Mesenchymal stem cell (in vitro differentiated cells and primary cell): ENCODE measurements around the gene TAS2R1.
A peak's percentile ranks its signal among the peaks of the same experiment; 100 is the strongest.

ENCODE experiments used
- DNase-seq: peaks from one replicate; pipeline ENCODE4 v3.0.0-alpha.2; 2013
- H2AFZ ChIP-seq: one replicate; pipeline ENCODE4 v1.6.1; 2013; ENCODE audit warnings: low read depth, mild to moderate bottlenecking, control low read depth, inconsistent platforms, low read length, moderate library complexity
- H2AK5ac ChIP-seq: 2 replicates; pipeline ENCODE4 v1.6.1; 2013; ENCODE audit warnings: low read length, moderate library complexity, mild to moderate bottlenecking, inconsistent platforms; ENCODE audit not compliant: severe bottlenecking
- H2BK120ac ChIP-seq: one replicate; pipeline ENCODE4 v1.6.1; 2013; ENCODE audit warnings: low read depth, mild to moderate bottlenecking, inconsistent platforms, low read length, moderate library complexity
- H2BK12ac ChIP-seq, 2 experiments: one replicate each; pipeline ENCODE4 v1.6.1; 2013; ENCODE audit warnings: inconsistent platforms in 2 of 2, low read length in 2 of 2, mild to moderate bottlenecking in 2 of 2, moderate library complexity in 2 of 2, control low read depth in 1 of 2
- H2BK15ac ChIP-seq: one replicate; pipeline ENCODE4 v1.6.1; 2013; ENCODE audit warnings: mild to moderate bottlenecking, low read depth, inconsistent platforms; ENCODE audit not compliant: poor library complexity, severe bottlenecking
- H2BK5ac ChIP-seq: 2 replicates; pipeline ENCODE4 v1.6.1; 2013; ENCODE audit warnings: low read depth, mild to moderate bottlenecking, low read length, control low read depth, inconsistent platforms; ENCODE audit not compliant: poor library complexity, severe bottlenecking
- H3K14ac ChIP-seq, 2 experiments: one replicate each; pipeline ENCODE4 v1.6.1; 2013; ENCODE audit warnings: inconsistent platforms in 2 of 2, low read length in 2 of 2, control low read depth in 1 of 2, mild to moderate bottlenecking in 1 of 2, moderate library complexity in 1 of 2
- H3K18ac ChIP-seq, 2 experiments: one replicate each; pipeline ENCODE4 v1.6.1; 2013; ENCODE audit warnings: inconsistent platforms in 2 of 2, low read length in 2 of 2, control low read depth in 1 of 2, low read depth in 1 of 2, mild to moderate bottlenecking in 1 of 2
- H3K23ac ChIP-seq, 2 experiments: one replicate each; pipeline ENCODE4 v1.6.1; 2013; ENCODE audit warnings: inconsistent platforms in 2 of 2, low read length in 2 of 2, mild to moderate bottlenecking in 2 of 2, moderate library complexity in 2 of 2, control low read depth in 1 of 2
- H3K27ac ChIP-seq: 2 replicates; pipeline ENCODE4 v1.5.1; 2013; ENCODE audit warnings: mild to moderate bottlenecking, moderate library complexity, low read length, control low read depth, inconsistent platforms; ENCODE audit not compliant: poor library complexity, severe bottlenecking
- H3K27me3 ChIP-seq, 2 experiments: 2 replicates each; pipeline versions ENCODE4 v1.6.1 to v1.7.0; 2013; ENCODE audit warnings: low read length in 2 of 2, mild to moderate bottlenecking in 2 of 2, moderate library complexity in 2 of 2, control low read depth in 1 of 2, inconsistent platforms in 1 of 2; ENCODE audit not compliant: control insufficient read depth in 1 of 2, insufficient read depth in 1 of 2
- H3K36me3 ChIP-seq, 2 experiments: 2 replicates each; pipeline versions ENCODE4 v1.6.1 to v1.7.0; 2013; ENCODE audit warnings: low read length in 2 of 2, control low read depth in 1 of 2, inconsistent platforms in 1 of 2, low read depth in 1 of 2, mild to moderate bottlenecking in 1 of 2; ENCODE audit not compliant: insufficient read depth in 2 of 2, control insufficient read depth in 1 of 2
- H3K4ac ChIP-seq, 2 experiments: one replicate each; pipeline ENCODE4 v1.6.1; 2013; ENCODE audit warnings: inconsistent platforms in 2 of 2, low read length in 2 of 2, mild to moderate bottlenecking in 2 of 2, moderate library complexity in 2 of 2, control low read depth in 1 of 2, low read depth in 1 of 2
- H3K4me1 ChIP-seq: 2 replicates; pipeline ENCODE4 v1.6.1; 2013; ENCODE audit warnings: low read depth, low read length, control low read depth; ENCODE audit not compliant: control insufficient read depth, insufficient read depth
- H3K4me2 ChIP-seq: 2 replicates; pipeline ENCODE4 v1.6.1; 2013; ENCODE audit warnings: low read length, mild to moderate bottlenecking, inconsistent platforms; ENCODE audit not compliant: poor library complexity, severe bottlenecking
- H3K4me3 ChIP-seq, 2 experiments: 2 replicates each; pipeline versions ENCODE4 v1.5.1 to v1.7.0; 2013; ENCODE audit warnings: low read length in 2 of 2, mild to moderate bottlenecking in 2 of 2, control low read depth in 1 of 2, low read depth in 1 of 2; ENCODE audit not compliant: insufficient read depth in 1 of 2
- H3K79me1 ChIP-seq: replicated peaks from 2 replicates; pipeline ENCODE4 v1.6.1; 2013; ENCODE audit warnings: mild to moderate bottlenecking, control low read depth, low read length, inconsistent platforms; ENCODE audit not compliant: poor library complexity, severe bottlenecking
- H3K9ac ChIP-seq: 2 replicates; pipeline ENCODE4 v1.7.0; 2013; ENCODE audit warnings: mild to moderate bottlenecking, low read length, moderate library complexity
- H3K9me3 ChIP-seq: 2 replicates; pipeline ENCODE4 v1.7.0; 2013; ENCODE audit warnings: mild to moderate bottlenecking, low read length; ENCODE audit not compliant: control insufficient read depth
- H4K8ac ChIP-seq: one replicate; pipeline ENCODE4 v1.6.1; 2013; ENCODE audit warnings: inconsistent platforms, mild to moderate bottlenecking, low read length, moderate library complexity
- H4K91ac ChIP-seq: one replicate; pipeline ENCODE4 v1.6.1; 2013; ENCODE audit warnings: mild to moderate bottlenecking, low read length, inconsistent platforms
- whole genome bisulfite sequencing: methylation state at CpG from one replicate; pipeline ENCODE4 v1.1.7; 2013; ENCODE audit warnings: mixed read lengths; 5-methylcytosine and 5-hydroxymethylcytosine counted together

Gene TAS2R1

DNA sequence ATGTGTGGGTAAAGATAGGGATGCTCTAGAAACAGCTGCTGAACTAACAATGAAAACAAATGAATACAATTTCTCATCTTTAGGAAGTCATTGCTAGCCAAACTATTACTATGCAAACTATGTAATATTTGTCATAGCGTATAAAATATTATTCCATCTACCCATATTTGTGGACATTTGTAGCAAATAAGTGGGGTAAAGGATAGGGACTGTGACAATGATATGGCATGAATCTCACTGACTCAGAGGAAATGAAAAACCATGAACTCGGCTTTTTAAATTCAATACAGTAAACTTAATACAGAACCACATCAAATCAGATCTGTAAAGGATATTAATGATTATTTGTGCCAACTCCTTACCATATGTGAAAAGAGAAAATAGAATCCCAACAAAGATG, 16.7 kb upstream of the TAS2R1 start:
- no peak overlapping the region for H2BK15ac ChIP-seq

DNA sequence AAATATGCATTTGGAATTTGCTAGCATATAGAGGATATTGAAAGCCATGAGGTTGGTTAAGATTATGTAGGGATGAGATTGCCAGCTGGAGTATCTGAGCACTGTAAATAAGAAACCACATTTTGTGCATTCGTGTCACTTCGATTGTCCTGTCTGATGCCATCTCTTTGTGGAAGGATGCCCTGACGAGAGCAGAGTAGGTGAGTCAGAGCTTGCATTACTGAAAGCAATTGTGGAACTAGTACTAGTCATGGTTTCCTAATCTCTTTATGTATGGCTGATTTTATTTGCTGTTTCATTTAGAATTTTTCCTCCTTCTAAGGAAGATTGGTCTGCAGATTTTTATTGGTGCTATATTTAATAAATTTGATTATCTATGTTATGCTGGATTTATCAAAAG, 14.5 kb upstream of the TAS2R1 start:
- no peaks in the 10 kb centered on the region for H3K36me3 ChIP-seq
- H2BK15ac ChIP-seq, result no peak overlapping the region
- peaks cover 6 to 13% of the 10 kb centered on the region in 2 experiments for H3K27me3 ChIP-seq
- H2BK12ac ChIP-seq, result no peak overlapping the region
- H2AFZ ChIP-seq, result no peak overlapping the region
- H3K23ac ChIP-seq, result no peak overlapping the region
- DNase-seq, result peak; percentile 30
- H4K91ac ChIP-seq, result no peak overlapping the region
- H3K4ac ChIP-seq, result no peak overlapping the region
- H2BK5ac ChIP-seq, result no peak overlapping the region
- H3K27ac ChIP-seq, result no peak overlapping the region
- H3K4me1 ChIP-seq, result no peaks in the 10 kb centered on the region
- no peaks in the 10 kb centered on the region for H3K9me3 ChIP-seq
- no peak overlapping the region for H4K8ac ChIP-seq
- H3K9ac ChIP-seq, result no peak overlapping the region
- H2BK120ac ChIP-seq, result no peak overlapping the region
- 82% methylated on average over 3 of the region's 3 CpGs for WGBS
- no peak overlapping the region for H2AK5ac ChIP-seq
- H3K18ac ChIP-seq, result no peak overlapping the region
- H3K4me2 ChIP-seq, result no peak overlapping the region
- no peaks in the 10 kb centered on the region for H3K79me1 ChIP-seq
- H3K14ac ChIP-seq, result peak overlapping the region in 1 of 2 experiments; percentile 22
- H3K4me3 ChIP-seq, result no peak overlapping the region

More for the DNA sequence above, 16.7 kb upstream of the TAS2R1 start:
- Histone ChIP-seq H4K91ac (no peak overlapping the region), H2BK5ac (no peak overlapping the region), H3K27me3 (peaks cover 6 to 13% of the 10 kb centered on the region in 2 experiments), H3K27ac (no peak overlapping the region), H3K4me1 (no peaks in the 10 kb centered on the region), H3K36me3 (no peaks in the 10 kb centered on the region), H3K4me3 (no peak overlapping the region), H2BK120ac (no peak overlapping the region), H3K14ac (no peak overlapping the region), H3K23ac (no peak overlapping the region), H2AK5ac (no peak overlapping the region), H3K18ac (no peak overlapping the region), H3K9ac (no peak overlapping the region), H2BK12ac (no peak overlapping the region), H3K79me1 (no peaks in the 10 kb centered on the region), H3K4me2 (no peak overlapping the region), H3K4ac (no peak overlapping the region), H3K9me3 (no peaks in the 10 kb centered on the region), H4K8ac (no peak overlapping the region), H2AFZ (no peak overlapping the region)
- no peak for DNase-seq
- no CpG with 5 or more reads among the region's 2 CpGs for WGBS

DNA sequence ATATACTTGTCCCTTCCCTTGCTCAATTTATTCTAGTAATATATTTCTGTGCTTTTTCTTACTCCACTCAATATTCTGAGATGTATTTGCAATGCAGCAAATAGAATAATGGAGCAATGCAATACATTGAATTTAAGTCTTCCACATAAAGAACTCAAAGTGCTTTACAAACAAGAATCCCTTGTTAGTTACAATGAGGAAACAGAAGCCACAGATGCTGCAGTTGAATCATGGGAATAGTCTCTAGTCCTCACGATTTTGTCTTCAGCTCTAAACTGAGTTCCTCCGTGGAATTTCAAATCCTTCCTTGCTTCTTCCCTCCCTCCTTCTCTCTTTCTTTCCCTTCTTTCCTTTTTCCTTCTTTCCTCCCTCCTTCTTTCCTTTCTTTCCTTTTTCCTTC, 12.5 kb upstream of the TAS2R1 start:
- Histone ChIP-seq H3K27me3 (peaks cover 6 to 13% of the 10 kb centered on the region in 2 experiments), H2BK15ac (no peak overlapping the region), H3K18ac (no peak overlapping the region), H3K4me3 (no peak overlapping the region), H3K9me3 (peaks cover 6% of the 10 kb centered on the region), H4K91ac (no peak overlapping the region), H3K23ac (no peak overlapping the region), H3K4me2 (no peak overlapping the region), H2AK5ac (no peak overlapping the region), H2AFZ (no peak overlapping the region), H3K27ac (no peak overlapping the region), H3K9ac (no peak overlapping the region), H3K79me1 (no peaks in the 10 kb centered on the region), H2BK12ac (no peak overlapping the region), H3K36me3 (no peaks in the 10 kb centered on the region), H2BK120ac (no peak overlapping the region), H2BK5ac (no peak overlapping the region), H3K4me1 (no peaks in the 10 kb centered on the region), H3K4ac (no peak overlapping the region), H4K8ac (no peak overlapping the region), H3K14ac (peak overlapping the region in 1 of 2 experiments; percentile 22)
- 65% methylated on average over 2 of the region's 2 CpGs for WGBS
- no peak for DNase-seq

DNA sequence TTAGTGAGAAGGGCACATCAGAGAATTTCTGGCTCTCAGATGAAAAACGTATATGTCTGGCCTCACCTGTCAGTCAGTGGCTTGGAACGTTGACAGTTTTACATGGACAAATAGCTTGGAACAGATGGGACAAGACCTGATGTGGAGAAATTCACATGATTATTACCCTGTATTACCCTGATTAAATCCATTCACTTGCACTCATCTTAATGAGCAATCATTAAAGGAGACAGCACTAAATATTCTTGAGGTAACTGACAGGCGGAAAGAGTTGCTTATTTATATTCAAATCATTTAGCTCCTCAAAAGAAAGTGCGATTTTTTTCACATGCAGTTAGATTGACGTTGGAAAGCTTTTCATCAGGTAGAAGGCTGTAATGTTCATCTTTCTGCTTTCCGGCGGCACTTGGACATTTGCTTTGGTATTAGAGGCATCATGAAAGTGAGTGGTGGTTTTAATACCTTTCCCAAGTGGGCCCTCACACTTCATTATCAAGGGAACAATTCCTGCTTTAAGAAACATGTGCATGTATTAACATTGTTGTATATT, 11.7 kb upstream of the TAS2R1 start:
- Histone ChIP-seq H3K18ac (no peak overlapping the region), H3K4me3 (no peak overlapping the region), H3K36me3 (no peaks in the 10 kb centered on the region), H3K79me1 (no peaks in the 10 kb centered on the region), H2BK12ac (no peak overlapping the region), H3K4me1 (no peaks in the 10 kb centered on the region), H4K8ac (no peak overlapping the region), H3K14ac (no peak overlapping the region), H2AK5ac (no peak overlapping the region), H3K9ac (no peak overlapping the region), H2BK120ac (no peak overlapping the region), H3K9me3 (peaks cover 12% of the 10 kb centered on the region), H3K4ac (no peak overlapping the region), H2BK5ac (no peak overlapping the region), H2AFZ (no peak overlapping the region), H3K27me3 (peaks cover 6 to 13% of the 10 kb centered on the region in 2 experiments), H2BK15ac (no peak overlapping the region), H3K27ac (no peak overlapping the region), H3K23ac (no peak overlapping the region), H4K91ac (no peak overlapping the region), H3K4me2 (no peak overlapping the region)
- DNase-seq, result no peak
- 91% methylated on average over 7 of the region's 7 CpGs for whole genome bisulfite sequencing
